K562 (cell line): ENCODE measurements around the gene HMCN2. TPM values are rescaled to one million over a fixed set of nuclear protein-coding genes. Genes with fewer than 3 reads are reported as not detected.
A peak's percentile ranks its signal among the peaks of the same experiment; 100 is the strongest.

ENCODE experiments used
- ATAC-seq: fragments of 200-7000 bp; cut with Tn5 transposase; 3 replicates; pipeline ENCODE4 v1.9.1; 2020; ENCODE audit warnings: moderate library complexity
- BruUV-seq: library from RNA; stranded (reverse); fragments of 400-500 nt; replicated peaks from 2 replicates; lab custom pipeline; 2021; lab: Mats Ljungman, UMichigan
- CTCF ChIA-PET: fragments of 300-600 bp; formaldehyde crosslinking; extraction: SDS; loops from one replicate; lab custom pipeline; 2021; ENCODE audit warnings: low intra/inter-chr PET ratio; lab: Yijun Ruan, JAX
- POLR2A ChIA-PET: fragments of 300-600, 350-650 bp; sonication (Branson Sonifier 250); formaldehyde crosslinking; extraction: SDS; loops from one replicate; lab custom pipeline; 2021; ENCODE audit warnings: antibody characterized with exemption, inconsistent platforms; lab: Yijun Ruan, JAX
- DNase-seq, 4 experiments: peaks; one replicate each; pipeline versions ENCODE4 v3.0.0 to v3.0.0-alpha.2; 2011 to 2018; ENCODE audit warnings: low spot score in 3 of 4, mixed read lengths in 3 of 4; ENCODE audit errors: extremely low read depth in 1 of 4
- FAIRE-seq: peaks from 2 replicates; lab custom pipeline; 2011; peaks lifted over from hg19 to GRCh38; lab: Jason Lieb, UNC
- H2AFZ ChIP-seq: 2 replicates; pipeline ENCODE4 v1.6.0; 2011; ENCODE audit warnings: low read depth, low read length, control low read depth, inconsistent platforms
- H3K27ac ChIP-seq: fragments of 200-600 bp; 3 replicates; pipeline ENCODE4 v1.8.0; 2011; ENCODE audit warnings: low read depth, mild to moderate bottlenecking, control low read depth, inconsistent platforms, low read length, moderate library complexity, mixed read lengths; ENCODE audit errors: extremely low read depth
- H3K27me3 ChIP-seq, 2 experiments: fragments of 300-600 bp in 1 of 2; 2 replicates in 1 of 2; 3 replicates in 1 of 2; pipeline versions ENCODE4 v1.6.0 to v1.8.0; 2011; ENCODE audit warnings: inconsistent platforms in 2 of 2, low read length in 2 of 2, mild to moderate bottlenecking in 1 of 2, mixed read lengths in 1 of 2, moderate library complexity in 1 of 2; ENCODE audit not compliant: control insufficient read depth in 2 of 2, insufficient read depth in 2 of 2
- H3K36me3 ChIP-seq: fragments of 300-600 bp; 3 replicates; pipeline ENCODE4 v1.8.0; 2011; ENCODE audit warnings: mild to moderate bottlenecking, low read length, inconsistent platforms; ENCODE audit not compliant: control insufficient read depth, insufficient read depth
- H3K4me1 ChIP-seq, 2 experiments: fragments of 200-600 bp in 1 of 2; replicated peaks in 1 of 2; 2 replicates in 1 of 2; 3 replicates in 1 of 2; pipeline versions ENCODE4 v1.5.1 to v1.8.0; 2011; ENCODE audit warnings: inconsistent platforms in 2 of 2, low read length in 2 of 2, mild to moderate bottlenecking in 1 of 2, mixed read lengths in 1 of 2, moderate library complexity in 1 of 2; ENCODE audit not compliant: control insufficient read depth in 2 of 2, insufficient read depth in 2 of 2
- H3K4me2 ChIP-seq: 2 replicates; pipeline ENCODE4 v1.6.1; 2011; ENCODE audit warnings: low read length, control low read depth, inconsistent platforms, mixed read lengths; ENCODE audit not compliant: insufficient read depth
- H3K4me3 ChIP-seq: fragments of 200-600 bp; sonication (generic), shearing (Covaris generic); 2 replicates; pipeline ENCODE4 v1.5.1; 2016; ENCODE audit warnings: control low read depth, inconsistent platforms
- H3K79me2 ChIP-seq: fragments of 200-600 bp; 3 replicates; pipeline ENCODE4 v1.8.0; 2011; ENCODE audit warnings: low read length, inconsistent platforms; ENCODE audit not compliant: control insufficient read depth, insufficient read depth
- H3K9ac ChIP-seq, 2 experiments: 2 replicates each; pipeline versions ENCODE4 v1.6.0 to v1.6.1; 2011; ENCODE audit warnings: low read depth in 2 of 2, low read length in 2 of 2, control low read depth in 1 of 2, inconsistent platforms in 1 of 2, mild to moderate bottlenecking in 1 of 2, mixed read lengths in 1 of 2; ENCODE audit not compliant: insufficient read depth in 1 of 2
- H3K9me1 ChIP-seq: one replicate; pipeline ENCODE4 v1.6.0; 2011; ENCODE audit warnings: inconsistent platforms, mild to moderate bottlenecking, low read length, moderate library complexity; ENCODE audit not compliant: control insufficient read depth, insufficient read depth
- H3K9me3 ChIP-seq: replicated peaks from 2 replicates; pipeline ENCODE4 v1.5.1; 2011; ENCODE audit warnings: low read depth, low read length, inconsistent platforms; ENCODE audit not compliant: control insufficient read depth, insufficient read depth
- H4K20me1 ChIP-seq: replicated peaks from 2 replicates; pipeline ENCODE4 v1.6.1; 2011; ENCODE audit warnings: low read length, inconsistent platforms, mixed read lengths; ENCODE audit not compliant: control insufficient read depth, insufficient read depth
- C11orf30 ChIP-seq: fragments of 450-650 bp; IDR thresholded peaks from 2 replicates; pipeline ENCODE4 v1.6.1; 2016; ENCODE audit warnings: low read depth, mild to moderate bottlenecking
- FOSL1 ChIP-seq: fragments of 200-800 bp; sonication (Bioruptor generic); conservative IDR thresholded peaks from 2 replicates; pipeline ENCODE4 v1.6.1; 2016; ENCODE audit warnings: missing genetic modification characterization, missing compliant biosample characterization
- GTF2B ChIP-seq: IDR thresholded peaks from 2 replicates; pipeline ENCODE4 v1.6.1; 2011; ENCODE audit not compliant: insufficient read length; ENCODE audit errors: extremely low read depth
- MEIS2 ChIP-seq: fragments of 450-650 bp; IDR thresholded peaks from 2 replicates; pipeline ENCODE4 v1.6.1; 2014; ENCODE audit warnings: mild to moderate bottlenecking; ENCODE audit not compliant: partially characterized antibody
- MYC ChIP-seq, 2 experiments: fragments of 250-450 bp in 1 of 2; sonication (Bioruptor Pico) in 1 of 2; IDR thresholded peaks; 2 replicates each; pipeline versions ENCODE4 v1.5.1 to v1.6.1; 2012 to 2021; ENCODE audit warnings: low read depth in 2 of 2, borderline replicate concordance in 1 of 2, improper control_type of control experiment in 1 of 2, low read length in 1 of 2, mild to moderate bottlenecking in 1 of 2, moderate library complexity in 1 of 2
- NCOA4 ChIP-seq: fragments of 450-650 bp; IDR thresholded peaks from 2 replicates; pipeline ENCODE4 v1.6.1; 2018; ENCODE audit warnings: mild to moderate bottlenecking; ENCODE audit not compliant: partially characterized antibody
- NEUROD1 ChIP-seq: fragments of 150-350 bp; IDR thresholded peaks from 2 replicates; pipeline ENCODE4 v1.6.1; 2014; ENCODE audit warnings: borderline replicate concordance, low read length, low read depth; ENCODE audit not compliant: partially characterized antibody
- SNIP1 ChIP-seq: fragments of 450-650 bp; IDR thresholded peaks from 2 replicates; pipeline ENCODE4 v1.7.1; 2017; ENCODE audit warnings: low read depth, mild to moderate bottlenecking
- TRIM28 ChIP-seq: fragments of 450-650 bp; IDR thresholded peaks from 2 replicates; pipeline ENCODE4 v1.6.1; 2017
- U2AF2 ChIP-seq: fragments of 200-400 bp; formaldehyde crosslinking; optimal IDR thresholded peaks from 2 replicates; pipeline ENCODE3; 2017; ENCODE audit warnings: low read depth, mild to moderate bottlenecking, low read length
- ZBTB2 ChIP-seq: fragments of 450-650 bp; IDR thresholded peaks from 2 replicates; pipeline ENCODE4 v1.6.1; 2016; ENCODE audit warnings: antibody characterized with exemption
- ZC3H4 ChIP-seq: sonication (generic); formaldehyde crosslinking; IDR thresholded peaks from 2 replicates; pipeline ENCODE4 v1.9.0; 2021; ENCODE audit warnings: missing genetic modification reagents, borderline replicate concordance
- ZFP36 ChIP-seq: fragments of 150-350 bp; IDR thresholded peaks from 2 replicates; pipeline ENCODE4 v1.6.1; 2018; ENCODE audit warnings: low read length, low read depth; ENCODE audit not compliant: partially characterized antibody
- ZNF3 ChIP-seq: fragments of 250-450 bp; sonication (Bioruptor Pico); IDR thresholded peaks from 2 replicates; pipeline ENCODE4 v1.5.0; 2021; ENCODE audit warnings: mild to moderate bottlenecking, moderate library complexity
- ZNF589 ChIP-seq: fragments of 200-800 bp; sonication (Bioruptor generic); IDR thresholded peaks from 2 replicates; pipeline ENCODE4 v1.6.1; 2016; ENCODE audit warnings: low read depth, missing genetic modification characterization, missing compliant biosample characterization
- WGBS: fragments of 100-300 bp; shearing (Covaris generic); methylation state at CpG from one replicate; pipeline ENCODE4 v1.1.6; 2016; ENCODE audit warnings: low coverage, mixed read lengths; ENCODE audit not compliant: insufficient coverage; ENCODE audit errors: missing lambda C conversion rate; 5-methylcytosine and 5-hydroxymethylcytosine counted together
- in situ Hi-C: fragments of 300-500 bp; cut with MboI; formaldehyde crosslinking; loops from 4 replicates; pipeline ENCODE4 v1.15.0; 2018; ENCODE audit warnings: inconsistent platforms, mixed read lengths
- intact Hi-C: fragments of 100-400 bp; cut with micrococcal nuclease; formaldehyde crosslinking; loops from 2 replicates; pipeline ENCODE4 v1.14.2; 2022
- polyA plus RNA-seq, 8 experiments: library from polyadenylated mRNA; depleted of rRNA in 4 of 8; stranded (reverse) in 5 of 8; unstranded in 3 of 8; fragments of >200 nt; fragmentation: Nextera tagmentation in 2 of 8; fragmentation: Illumina TruSeq in 1 of 8; extraction: Ambion mirVana in 2 of 8; extraction: Trizol in 1 of 8; gene quantifications; 2 replicates each; pipeline versions ENCODE4 v1.2.1 to v1.2.3, GENCODE V29; 2011 to 2014; ENCODE audit warnings: inconsistent platforms in 1 of 8, missing spikeins in 1 of 8
- total RNA-seq, 7 experiments: library from RNA; depleted of rRNA in 6 of 7; stranded (reverse); fragments of >200 nt in 6 of 7; fragmentation: Illumina TruSeq in 2 of 7; extraction: Trizol in 2 of 7; gene quantifications; 2 replicates each; pipeline versions ENCODE4 v1.2.1 to v1.2.3, GENCODE V29; 2011 to 2021; ENCODE audit warnings: low replicate concordance in 1 of 7
- TF ChIP-seq, protein P1 (sequence below), 3 experiments: fragments of 200-800 bp in 1 of 3; fragments of 250-450 bp in 1 of 3; fragments of 450-650 bp in 1 of 3; sonication (Bioruptor Pico) in 1 of 3; sonication (Bioruptor generic) in 1 of 3; formaldehyde crosslinking in 1 of 3; IDR thresholded peaks; 2 replicates each; pipeline versions ENCODE4 v1.6.1 to v1.8.0; 2016 to 2022; ENCODE audit warnings: mild to moderate bottlenecking in 2 of 3, missing genetic modification characterization in 2 of 3, missing compliant biosample characterization in 1 of 3, moderate library complexity in 1 of 3

Gene HMCN2
- total and polyA plus RNA-seq, 9 of the 15 experiments (the other 6 are each of a cell fraction or from before 2014, with no cell fraction given), result 0.01 TPM; not detected in 8

- WGBS, result 2% methylated on average over 18 of the region's 20 CpGs
- H3K9me1 ChIP-seq, result no peaks in the 10 kb centered on the region
- CTCF ChIA-PET, result no interaction called here
- no peaks in the 10 kb centered on the region for H3K36me3 ChIP-seq
- no peak for FAIRE-seq
- H3K27me3 ChIP-seq, result peaks cover 13 to 60% of the 10 kb centered on the region in 2 experiments
- H3K27ac ChIP-seq, result no peak overlapping the region
- no peak overlapping the region for H2AFZ ChIP-seq
- no peak overlapping the region for H3K9ac ChIP-seq
- peaks cover 0 to 5% of the 10 kb centered on the region in 2 experiments; a peak in 2 of 5 replicates for H3K4me1 ChIP-seq
- DNase-seq, result no peak
- H3K4me2 ChIP-seq, result no peak overlapping the region
- H3K4me3 ChIP-seq, result no peak overlapping the region
- no TSS peak for BruUV-seq
- in situ Hi-C loops (no loop called here), intact Hi-C loops (no loop called here)
- no peaks in the 10 kb centered on the region for H3K9me3 ChIP-seq
- no peaks in the 10 kb centered on the region for H3K79me2 ChIP-seq
- H4K20me1 ChIP-seq, result peaks cover 10% of the 10 kb centered on the region
- no peak for ATAC-seq
- POLR2A ChIA-PET, result interaction anchor here (0.8 kb wide), 1 partner anchor 9 kb away, joined by 3 read pairs; no protein-coding TSS in a partner anchor
- TF ChIP-seq C11orf30 (no peak), ZNF3 (no peak), SNIP1 (no peak), ZFP36 (peak; percentile 64), ZC3H4 (CRISPR knock-in tag) (no peak), ZBTB2 (no peak), NCOA4 (no peak), GTF2B (no peak), U2AF2 (no peak), MYC (IDR thresholded peaks at IDR 0.05; ENCODE audit: low read depth, low read length) (no peak), MYC (CRISPR knock-in tag; IDR thresholded peaks at IDR 0.05; ENCODE audit: borderline replicate concordance, low read depth) (no peak), NEUROD1 (no peak), FOSL1 (tag) (no peak), MEIS2 (no peak), TRIM28 (no peak), ZNF589 (no peak)
- TF ChIP-seq, protein P1, sequence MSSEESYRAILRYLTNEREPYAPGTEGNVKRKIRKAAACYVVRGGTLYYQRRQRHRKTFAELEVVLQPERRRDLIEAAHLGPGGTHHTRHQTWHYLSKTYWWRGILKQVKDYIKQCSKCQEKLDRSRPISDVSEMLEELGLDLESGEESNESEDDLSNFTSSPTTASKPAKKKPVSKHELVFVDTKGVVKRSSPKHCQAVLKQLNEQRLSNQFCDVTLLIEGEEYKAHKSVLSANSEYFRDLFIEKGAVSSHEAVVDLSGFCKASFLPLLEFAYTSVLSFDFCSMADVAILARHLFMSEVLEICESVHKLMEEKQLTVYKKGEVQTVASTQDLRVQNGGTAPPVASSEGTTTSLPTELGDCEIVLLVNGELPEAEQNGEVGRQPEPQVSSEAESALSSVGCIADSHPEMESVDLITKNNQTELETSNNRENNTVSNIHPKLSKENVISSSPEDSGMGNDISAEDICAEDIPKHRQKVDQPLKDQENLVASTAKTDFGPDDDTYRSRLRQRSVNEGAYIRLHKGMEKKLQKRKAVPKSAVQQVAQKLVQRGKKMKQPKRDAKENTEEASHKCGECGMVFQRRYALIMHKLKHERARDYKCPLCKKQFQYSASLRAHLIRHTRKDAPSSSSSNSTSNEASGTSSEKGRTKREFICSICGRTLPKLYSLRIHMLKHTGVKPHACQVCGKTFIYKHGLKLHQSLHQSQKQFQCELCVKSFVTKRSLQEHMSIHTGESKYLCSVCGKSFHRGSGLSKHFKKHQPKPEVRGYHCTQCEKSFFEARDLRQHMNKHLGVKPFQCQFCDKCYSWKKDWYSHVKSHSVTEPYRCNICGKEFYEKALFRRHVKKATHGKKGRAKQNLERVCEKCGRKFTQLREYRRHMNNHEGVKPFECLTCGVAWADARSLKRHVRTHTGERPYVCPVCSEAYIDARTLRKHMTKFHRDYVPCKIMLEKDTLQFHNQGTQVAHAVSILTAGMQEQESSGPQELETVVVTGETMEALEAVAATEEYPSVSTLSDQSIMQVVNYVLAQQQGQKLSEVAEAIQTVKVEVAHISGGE (CRISPR knock-in tag; IDR thresholded peaks at IDR 0.05), result no peak
Observed at GRCh38 chr9:130378875-130379648, 113.5 kb downstream of the HMCN2 start.
